ENCODE measurements around the gene CKMT2.
"Not testable (repeated sequence)": the region's sequence is repeated elsewhere in the genome, so short reads cannot be mapped to it uniquely, and the experiment has no call there.

CKMT2 gene

GRCh38 chr5:81253875-81254274 is 20.8 kb downstream of the CKMT2 start:
- DNase-seq, result no peak

GRCh38 chr5:81254886-81255559 is 21.9 kb downstream of the CKMT2 start:
- DNase-seq, result no peak

- no peak for DNase-seq
These were observed 23.6 kb downstream of the CKMT2 start for GRCh38 chr5:81256766-81257165.

- not testable (repeated sequence) for DNase-seq
These were observed 29.7 kb downstream of the CKMT2 start for GRCh38 chr5:81262796-81263195.

GRCh38 chr5:81265101-81265500 is 32.0 kb downstream of the CKMT2 start:
- DNase-seq, result no peak

- DNase-seq, result no peak
These were observed 35.5 kb downstream of the CKMT2 start for GRCh38 chr5:81268521-81269196.

- DNase-seq, result no peak
These were observed 36.8 kb downstream of the CKMT2 start for GRCh38 chr5:81269751-81270393.

- DNase-seq, result not testable (repeated sequence)
These were observed 37.4 kb downstream of the CKMT2 start for GRCh38 chr5:81270394-81271027.

- DNase-seq, result no peak
These were observed 50.9 kb downstream of the CKMT2 start for GRCh38 chr5:81283976-81284375.

- no peak for DNase-seq
These were observed 53.0 kb downstream of the CKMT2 start for GRCh38 chr5:81286059-81286617.

GRCh38 chr5:81288021-81288433 is 54.9 kb downstream of the CKMT2 start:
- no peak for DNase-seq

GRCh38 chr5:81290146-81290545 is 57.0 kb downstream of the CKMT2 start:
- no peak for DNase-seq

- DNase-seq, result no peak
These were observed 59.0 kb downstream of the CKMT2 start for GRCh38 chr5:81292130-81292529.

GRCh38 chr5:81294021-81294420 is 60.9 kb downstream of the CKMT2 start:
- DNase-seq, result not testable (repeated sequence)

GRCh38 chr5:81297531-81297930 is 64.4 kb downstream of the CKMT2 start:
- DNase-seq, result no peak

GRCh38 chr5:81300921-81301270 is 67.8 kb downstream of the CKMT2 start:
- no peak for DNase-seq

GRCh38 chr5:81301271-81302015 is 68.3 kb downstream of the CKMT2 start, which contains the start of gene ZCCHC9:
TSS of gene ZCCHC9 (plus strand) at chr5:81301587. CDS start at chr5:81304758, 3,171 bp downstream.
- DNase-seq, result peak; percentile 86 to 91

GRCh38 chr5:81302596-81302995 is 69.5 kb downstream of the CKMT2 start:
- no peak for DNase-seq

- no peak for DNase-seq
These were observed 70.4 kb downstream of the CKMT2 start for GRCh38 chr5:81303563-81303962.

GRCh38 chr5:81305785-81306184 is 72.7 kb downstream of the CKMT2 start:
- no peak for DNase-seq

GRCh38 chr5:81308836-81309235 is 75.7 kb downstream of the CKMT2 start:
- no peak for DNase-seq

GRCh38 chr5:81310402-81311063 is 77.4 kb downstream of the CKMT2 start:
- no peak for DNase-seq

All from AML-193 (cell line).